H1 (cell line): Measurements from ENCODE around the gene PPP1R3F. TPM values are rescaled to one million over a fixed set of nuclear protein-coding genes. Genes with fewer than 3 reads are reported as not detected.

Experiments used
- CHD7 ChIP-seq: fragments of 300-600 bp; sonication (generic); IDR thresholded peaks from 2 replicates; pipeline ENCODE4 v1.7.1; 2012; ENCODE audit warnings: low read length, moderate library complexity, mild to moderate bottlenecking, inconsistent platforms; ENCODE audit not compliant: insufficient replicate concordance
- polyA plus RNA-seq, 7 experiments: library from polyadenylated mRNA; depleted of rRNA in 3 of 7; stranded (reverse) in 5 of 7; unstranded in 2 of 7; fragments of >200 nt in 5 of 7; fragments of 200-250 nt in 2 of 7; gene quantifications; 1 replicate in 5 of 7; 2 replicates in 1 of 7; 4 replicates in 1 of 7; pipeline versions ENCODE4 v1.2.1 to v1.2.3, GENCODE V29; 2011 to 2013; ENCODE audit warnings: missing spikeins in 2 of 7, mixed read lengths in 2 of 7
- total RNA-seq: library from RNA; stranded (reverse); fragmentation: NEBNext Ultra II Directional; extraction: Animal tissue kit (Norgen Biotek cat#: 25700); gene quantifications from 2 replicates; pipeline ENCODE4 v1.2.1, GENCODE V29; 2021

The PPP1R3F gene
- total and polyA plus RNA-seq, 2 of the 8 experiments (the other 6 are each of a cell fraction or from before 2014, with no cell fraction given), result 5.1 to 6.8 TPM

- TF ChIP-seq CHD7, result no peak
These were observed 26.4 kb upstream of the PPP1R3F start (continued) for GRCh38 chrX:49243166-49243565.
